Measurements from ENCODE around the gene MGLL. TPM values are rescaled to one million over a fixed set of nuclear protein-coding genes. Genes with fewer than 3 reads are reported as not detected.

The MGLL gene
- total and polyA plus RNA-seq, 2 donors from 2014 or later: 74.2 to 250 TPM

GRCh38 chr3:127769284-127770081, 52.8 kb downstream of the MGLL start:
- Histone ChIP-seq H3K36me3 (ENCODE audit: control insufficient read depth in 2 of 3, insufficient read depth in 3 of 3, low read length in 3 of 3) (no peaks in the 10 kb centered on the region), H3K4me1 (ENCODE audit: control insufficient read depth in 2 of 3, insufficient read depth in 2 of 3, low read depth in 1 of 3, low read length in 3 of 3) (peaks cover 0 to 7% (median 3%) of the 10 kb centered on the region in 3 donors), H3K9me3 (ENCODE audit: control insufficient read depth in 2 of 3, insufficient read depth in 1 of 3, low read length in 3 of 3) (peaks cover 0 to 14% (median 6%) of the 10 kb centered on the region in 3 donors), H3K4me3 (ENCODE audit: low read length in 3 of 3) (no peak overlapping the region), H3K9ac (ENCODE audit: low read length in 3 of 3) (no peak overlapping the region), H3K27ac (ENCODE audit: low read depth in 2 of 2, low read length in 2 of 2) (no peak overlapping the region), H3K27me3 (ENCODE audit: control insufficient read depth, insufficient read depth, low read length) (no peaks in the 10 kb centered on the region)
- intact Hi-C loops (cut with DNase I): no loop called here
- TF ChIP-seq, protein P1, sequence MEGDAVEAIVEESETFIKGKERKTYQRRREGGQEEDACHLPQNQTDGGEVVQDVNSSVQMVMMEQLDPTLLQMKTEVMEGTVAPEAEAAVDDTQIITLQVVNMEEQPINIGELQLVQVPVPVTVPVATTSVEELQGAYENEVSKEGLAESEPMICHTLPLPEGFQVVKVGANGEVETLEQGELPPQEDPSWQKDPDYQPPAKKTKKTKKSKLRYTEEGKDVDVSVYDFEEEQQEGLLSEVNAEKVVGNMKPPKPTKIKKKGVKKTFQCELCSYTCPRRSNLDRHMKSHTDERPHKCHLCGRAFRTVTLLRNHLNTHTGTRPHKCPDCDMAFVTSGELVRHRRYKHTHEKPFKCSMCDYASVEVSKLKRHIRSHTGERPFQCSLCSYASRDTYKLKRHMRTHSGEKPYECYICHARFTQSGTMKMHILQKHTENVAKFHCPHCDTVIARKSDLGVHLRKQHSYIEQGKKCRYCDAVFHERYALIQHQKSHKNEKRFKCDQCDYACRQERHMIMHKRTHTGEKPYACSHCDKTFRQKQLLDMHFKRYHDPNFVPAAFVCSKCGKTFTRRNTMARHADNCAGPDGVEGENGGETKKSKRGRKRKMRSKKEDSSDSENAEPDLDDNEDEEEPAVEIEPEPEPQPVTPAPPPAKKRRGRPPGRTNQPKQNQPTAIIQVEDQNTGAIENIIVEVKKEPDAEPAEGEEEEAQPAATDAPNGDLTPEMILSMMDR (IDR thresholded peaks at IDR 0.05; ENCODE audit: borderline replicate concordance, extremely low read depth, insufficient read depth): no peak
- DNase-seq (peak in 1 of 5 donors; percentile 67), FAIRE-seq (no peak)

DNA sequence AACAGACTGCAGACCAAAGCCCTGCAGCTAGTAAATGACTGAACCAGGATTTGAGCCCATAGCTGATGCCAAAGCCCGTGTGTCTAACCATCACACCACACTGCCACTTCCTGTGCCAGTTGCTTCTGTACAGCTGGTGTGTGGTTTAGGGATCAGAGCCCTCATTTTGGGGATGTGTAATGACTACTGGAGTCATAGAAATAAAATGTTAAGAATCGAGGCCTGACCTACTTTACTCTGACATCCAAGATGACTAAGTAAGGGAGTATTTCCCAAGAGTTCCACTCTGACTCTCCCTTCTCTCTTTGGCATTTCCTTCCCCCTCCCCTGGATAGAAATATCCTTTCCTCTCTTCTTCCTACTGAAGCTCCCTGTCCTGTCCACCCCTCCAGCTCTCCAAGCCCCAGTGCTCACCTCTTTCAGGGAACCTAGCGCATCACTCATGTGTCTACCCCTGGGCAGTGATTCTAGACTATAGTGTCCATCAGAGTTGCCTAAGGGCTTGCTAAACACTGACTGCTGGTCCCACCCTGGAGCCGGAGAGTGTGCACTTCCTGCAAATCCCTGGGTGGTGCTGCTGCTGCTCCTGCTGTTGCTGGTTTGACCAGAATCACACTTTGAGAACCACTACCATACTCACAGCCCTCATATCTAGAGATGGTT, 53.8 kb downstream of the MGLL start:
- peaks cover 0 to 11% (median 3%) of the 10 kb centered on the region in 3 donors for H3K4me1 ChIP-seq (ENCODE audit: control insufficient read depth in 2 of 3, insufficient read depth in 2 of 3, low read depth in 1 of 3, low read length in 3 of 3)
- H3K4me3 ChIP-seq (ENCODE audit: low read length in 3 of 3): no peak overlapping the region
- peaks cover 0 to 14% (median 6%) of the 10 kb centered on the region in 3 donors for H3K9me3 ChIP-seq (ENCODE audit: control insufficient read depth in 2 of 3, insufficient read depth in 1 of 3, low read length in 3 of 3)
- H3K9ac ChIP-seq (ENCODE audit: low read length in 3 of 3): no peak overlapping the region
- H3K36me3 ChIP-seq (ENCODE audit: control insufficient read depth in 2 of 3, insufficient read depth in 3 of 3, low read length in 3 of 3): no peaks in the 10 kb centered on the region
- intact Hi-C loops (cut with DNase I): no loop called here
- no peaks in the 10 kb centered on the region for H3K27me3 ChIP-seq (ENCODE audit: control insufficient read depth, insufficient read depth, low read length)
- peak overlapping the region in 1 of 2 donors; percentile 41 for H3K27ac ChIP-seq (ENCODE audit: low read depth in 2 of 2, low read length in 2 of 2)
- FAIRE-seq (no peak), DNase-seq (no peak)
- TF ChIP-seq, protein P1 (IDR thresholded peaks at IDR 0.05; ENCODE audit: borderline replicate concordance, extremely low read depth, insufficient read depth): no peak

GRCh38 chr3:127767126-127767525, 55.2 kb downstream of the MGLL start:
- DNase-seq: no peak
- H3K36me3 ChIP-seq (ENCODE audit: control insufficient read depth in 2 of 3, insufficient read depth in 3 of 3, low read length in 3 of 3): no peaks in the 10 kb centered on the region
- intact Hi-C loops (cut with DNase I): no loop called here
- TF ChIP-seq, protein P1 (IDR thresholded peaks at IDR 0.05; ENCODE audit: borderline replicate concordance, extremely low read depth, insufficient read depth): no peak
- H3K9me3 ChIP-seq (ENCODE audit: control insufficient read depth in 2 of 3, insufficient read depth in 1 of 3, low read length in 3 of 3): peaks cover 0 to 14% (median 6%) of the 10 kb centered on the region in 3 donors
- H3K27me3 ChIP-seq (ENCODE audit: control insufficient read depth, insufficient read depth, low read length): no peaks in the 10 kb centered on the region
- FAIRE-seq: no peak
- peaks cover 0 to 24% (median 3%) of the 10 kb centered on the region in 3 donors for H3K4me1 ChIP-seq (ENCODE audit: control insufficient read depth in 2 of 3, insufficient read depth in 2 of 3, low read depth in 1 of 3, low read length in 3 of 3)
- no peak overlapping the region for H3K9ac ChIP-seq (ENCODE audit: low read length in 3 of 3)
- peak overlapping the region in 1 of 2 donors; percentile 60 for H3K27ac ChIP-seq (ENCODE audit: low read depth in 2 of 2, low read length in 2 of 2)
- H3K4me3 ChIP-seq (ENCODE audit: low read length in 3 of 3): no peak overlapping the region

All from kidney (tissue), 14 donors.